Suprapubic skin (tissue), 3 donors: ENCODE measurements around the gene KIAA1755.

Experiments
- EP300 ChIP-seq: sonication (generic); formaldehyde crosslinking; IDR thresholded peaks from one replicate; pipeline ENCODE4 v1.6.1; 2017; ENCODE audit warnings: antibody characterized with exemption
- TF ChIP-seq, protein P1 (sequence below), 2 donors: fragments of 200-600 bp in 1 of 2; fragments of 450-650 bp in 1 of 2; sonication (generic) in 1 of 2; IDR thresholded peaks; one replicate each; pipeline ENCODE4 v1.5.1; 2016 to 2019; ENCODE audit warnings: antibody characterized with exemption in 2 of 2, mild to moderate bottlenecking in 1 of 2, moderate library complexity in 1 of 2

DNA sequence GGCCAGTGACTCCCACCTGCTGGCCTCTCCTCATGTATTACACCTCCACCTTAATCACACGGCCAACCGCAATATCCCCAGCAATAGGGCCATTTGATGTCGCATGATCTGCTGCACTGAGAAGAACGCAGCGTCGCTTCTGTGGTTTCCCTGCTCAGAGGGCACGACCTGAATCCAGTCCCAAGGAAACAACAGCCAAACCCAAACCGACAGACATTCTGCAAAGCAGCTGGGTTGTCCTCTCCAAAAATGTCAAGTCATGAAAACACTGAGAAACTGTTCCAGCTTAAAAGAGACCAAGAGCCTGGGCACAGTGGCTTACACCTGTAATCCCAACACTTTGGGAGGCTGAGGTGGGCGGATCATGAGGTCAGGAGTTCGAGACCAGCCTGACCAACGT lies 35.9 kb upstream of the KIAA1755 start:
- TF ChIP-seq, protein P1, sequence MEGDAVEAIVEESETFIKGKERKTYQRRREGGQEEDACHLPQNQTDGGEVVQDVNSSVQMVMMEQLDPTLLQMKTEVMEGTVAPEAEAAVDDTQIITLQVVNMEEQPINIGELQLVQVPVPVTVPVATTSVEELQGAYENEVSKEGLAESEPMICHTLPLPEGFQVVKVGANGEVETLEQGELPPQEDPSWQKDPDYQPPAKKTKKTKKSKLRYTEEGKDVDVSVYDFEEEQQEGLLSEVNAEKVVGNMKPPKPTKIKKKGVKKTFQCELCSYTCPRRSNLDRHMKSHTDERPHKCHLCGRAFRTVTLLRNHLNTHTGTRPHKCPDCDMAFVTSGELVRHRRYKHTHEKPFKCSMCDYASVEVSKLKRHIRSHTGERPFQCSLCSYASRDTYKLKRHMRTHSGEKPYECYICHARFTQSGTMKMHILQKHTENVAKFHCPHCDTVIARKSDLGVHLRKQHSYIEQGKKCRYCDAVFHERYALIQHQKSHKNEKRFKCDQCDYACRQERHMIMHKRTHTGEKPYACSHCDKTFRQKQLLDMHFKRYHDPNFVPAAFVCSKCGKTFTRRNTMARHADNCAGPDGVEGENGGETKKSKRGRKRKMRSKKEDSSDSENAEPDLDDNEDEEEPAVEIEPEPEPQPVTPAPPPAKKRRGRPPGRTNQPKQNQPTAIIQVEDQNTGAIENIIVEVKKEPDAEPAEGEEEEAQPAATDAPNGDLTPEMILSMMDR (IDR thresholded peaks at IDR 0.05), result no peak
- no peak for TF ChIP-seq EP300
